AML-193 (cell line): ENCODE data around the gene G2E3.
"Not testable (repeated sequence)": the region's sequence is repeated elsewhere in the genome, so short reads cannot be mapped to it uniquely, and the experiment has no call there.

Experiments used
- DNase-seq, 2 experiments: peaks; one replicate each; lab custom pipeline; 2025; lab: John Stamatoyannopoulos, UW

G2E3 gene

GRCh38 chr14:30559638-30560091 lies 707 bp downstream of the G2E3 start:
- peak in 1 of 2 experiments; percentile 16 for DNase-seq

GRCh38 chr14:30560581-30560980 lies 1.6 kb downstream of the G2E3 start:
- DNase-seq = no peak

- no peak for DNase-seq
Measured at GRCh38 chr14:30564235-30564867, 5.4 kb downstream of the G2E3 start.

- no peak for DNase-seq
Measured at GRCh38 chr14:30564868-30565248, 5.9 kb downstream of the G2E3 start.

- DNase-seq = no peak
Measured at GRCh38 chr14:30569216-30569902, 10.4 kb downstream of the G2E3 start.

GRCh38 chr14:30569903-30570226 lies 10.9 kb downstream of the G2E3 start:
- no peak for DNase-seq

GRCh38 chr14:30572237-30572636 lies 13.3 kb downstream of the G2E3 start:
- no peak for DNase-seq

- no peak for DNase-seq
Measured at GRCh38 chr14:30572771-30573170, 13.8 kb downstream of the G2E3 start.

- DNase-seq = no peak
Measured at GRCh38 chr14:30573226-30573814, 14.4 kb downstream of the G2E3 start.

GRCh38 chr14:30573966-30574365 lies 15.0 kb downstream of the G2E3 start:
- no peak for DNase-seq

- DNase-seq = not testable (repeated sequence)
Measured at GRCh38 chr14:30574777-30575176, 15.8 kb downstream of the G2E3 start.

GRCh38 chr14:30576333-30576732 lies 17.4 kb downstream of the G2E3 start:
- not testable (repeated sequence) for DNase-seq

- no peak for DNase-seq
Measured at GRCh38 chr14:30580616-30581282, 21.8 kb downstream of the G2E3 start.

GRCh38 chr14:30581283-30581625 lies 22.3 kb downstream of the G2E3 start:
- DNase-seq = no peak

- DNase-seq = no peak
Measured at GRCh38 chr14:30582376-30582775, 23.4 kb downstream of the G2E3 start.

- DNase-seq = no peak
Measured at GRCh38 chr14:30584058-30584630, 25.2 kb downstream of the G2E3 start.

- DNase-seq = no peak
Measured at GRCh38 chr14:30585204-30585603, 26.2 kb downstream of the G2E3 start.

GRCh38 chr14:30587141-30587540 lies 28.2 kb downstream of the G2E3 start:
- DNase-seq = no peak

- no peak for DNase-seq
Measured at GRCh38 chr14:30588873-30589272, 29.9 kb downstream of the G2E3 start.

- DNase-seq = no peak
Measured at GRCh38 chr14:30596935-30597334, 38.0 kb downstream of the G2E3 start.

- DNase-seq = no peak
Measured at GRCh38 chr14:30597504-30597903, 38.5 kb downstream of the G2E3 start.
